Liver (tissue), 9 donors: ENCODE results near the gene ZC3H12C. TPM values are rescaled to one million over a fixed set of nuclear protein-coding genes. Genes with fewer than 3 reads are reported as not detected.

Source experiments
- DNase-seq: peaks from one replicate; pipeline ENCODE4 v3.0.0-alpha.2; 2017; ENCODE audit warnings: low spot score
- H3K27ac ChIP-seq, 2 donors: one replicate each; pipeline ENCODE4 v1.7.0; 2013; ENCODE audit warnings: inconsistent platforms in 2 of 2, low read length in 2 of 2, control low read depth in 1 of 2, low read depth in 1 of 2, mild to moderate bottlenecking in 1 of 2
- H3K27me3 ChIP-seq, 4 donors: one replicate each; pipeline versions ENCODE4 v1.6.1 to v1.7.0; 2013; ENCODE audit warnings: low read length in 3 of 4, inconsistent platforms in 1 of 4, mild to moderate bottlenecking in 1 of 4, moderate library complexity in 1 of 4; ENCODE audit not compliant: control insufficient read depth in 4 of 4, insufficient read depth in 4 of 4
- H3K36me3 ChIP-seq, 4 donors: one replicate each; pipeline versions ENCODE4 v1.6.1 to v1.7.0; 2013; ENCODE audit warnings: low read length in 3 of 4, mild to moderate bottlenecking in 3 of 4, low read depth in 1 of 4, moderate library complexity in 1 of 4; ENCODE audit not compliant: control insufficient read depth in 4 of 4, insufficient read depth in 3 of 4
- H3K4me1 ChIP-seq, 4 donors: one replicate each; pipeline versions ENCODE4 v1.6.1 to v1.7.0; 2013; ENCODE audit warnings: low read length in 3 of 4, mild to moderate bottlenecking in 3 of 4, moderate library complexity in 1 of 4; ENCODE audit not compliant: control insufficient read depth in 4 of 4, insufficient read depth in 4 of 4
- H3K4me3 ChIP-seq, 3 donors: one replicate each; pipeline versions ENCODE4 v1.6.1 to v1.7.0; 2013; ENCODE audit warnings: low read length in 3 of 3, control low read depth in 1 of 3, low read depth in 1 of 3, mild to moderate bottlenecking in 1 of 3
- H3K9ac ChIP-seq, 2 donors: one replicate each; pipeline ENCODE4 v1.7.0; 2013; ENCODE audit warnings: low read length in 2 of 2, mild to moderate bottlenecking in 2 of 2, moderate library complexity in 2 of 2, control low read depth in 1 of 2, low read depth in 1 of 2
- H3K9me3 ChIP-seq, 4 donors: one replicate each; pipeline versions ENCODE4 v1.6.1 to v1.7.0; 2013; ENCODE audit warnings: low read length in 3 of 4; ENCODE audit not compliant: control insufficient read depth in 4 of 4
- EGR1 ChIP-seq, 2 donors: IDR thresholded peaks; 2 replicates each; pipeline ENCODE4 v1.6.1; 2016 to 2018; ENCODE audit warnings: antibody characterized with exemption in 2 of 2, low read depth in 2 of 2
- FOXA1 ChIP-seq: IDR thresholded peaks from 2 replicates; pipeline ENCODE4 v1.6.1; 2016; ENCODE audit warnings: antibody characterized with exemption
- FOXA2 ChIP-seq: IDR thresholded peaks from 2 replicates; pipeline ENCODE4 v1.6.1; 2016; ENCODE audit warnings: antibody characterized with exemption
- GABPA ChIP-seq, 2 donors: IDR thresholded peaks in 1 of 2; conservative IDR thresholded peaks in 1 of 2; 2 replicates each; pipeline ENCODE4 v1.6.1; 2016; ENCODE audit warnings: antibody characterized with exemption in 2 of 2, mild to moderate bottlenecking in 1 of 2, moderate library complexity in 1 of 2
- HNF4A ChIP-seq, 2 donors: conservative IDR thresholded peaks; 2 replicates each; pipeline ENCODE4 v1.6.1; 2016; ENCODE audit warnings: antibody characterized with exemption in 2 of 2, mild to moderate bottlenecking in 2 of 2
- HNF4G ChIP-seq: IDR thresholded peaks from 2 replicates; pipeline ENCODE4 v1.6.1; 2016; ENCODE audit warnings: antibody characterized with exemption
- JUND ChIP-seq, 2 donors: IDR thresholded peaks; 2 replicates each; pipeline ENCODE4 v1.6.1; 2016; ENCODE audit warnings: antibody characterized with exemption in 2 of 2
- NR2F2 ChIP-seq: IDR thresholded peaks from 2 replicates; pipeline ENCODE4 v1.6.1; 2016; ENCODE audit warnings: antibody characterized with exemption
- RAD21 ChIP-seq, 2 donors: IDR thresholded peaks; 2 replicates each; pipeline ENCODE4 v1.6.1; 2016; ENCODE audit warnings: antibody characterized with exemption in 2 of 2, mild to moderate bottlenecking in 2 of 2
- RXRA ChIP-seq, 2 donors: IDR thresholded peaks; 2 replicates each; pipeline ENCODE4 v1.6.1; 2017 to 2018; ENCODE audit warnings: antibody characterized with exemption in 2 of 2, mild to moderate bottlenecking in 1 of 2
- SP1 ChIP-seq: IDR thresholded peaks from 2 replicates; pipeline ENCODE4 v1.6.1; 2018; ENCODE audit warnings: antibody characterized with exemption, mild to moderate bottlenecking
- TAF1 ChIP-seq: conservative IDR thresholded peaks from 2 replicates; pipeline ENCODE4 v1.6.1; 2016; ENCODE audit warnings: antibody characterized with exemption, mild to moderate bottlenecking
- YY1 ChIP-seq: IDR thresholded peaks from 2 replicates; pipeline ENCODE4 v1.6.1; 2016; ENCODE audit warnings: antibody characterized with exemption, mild to moderate bottlenecking
- WGBS: extraction: QIAGEN DNeasy Blood & Tissue Kit; methylation state at CpG from one replicate; pipeline ENCODE4 v1.1.7; 2013; 5-methylcytosine and 5-hydroxymethylcytosine counted together
- polyA plus RNA-seq, 2 donors: library from polyadenylated mRNA; stranded (reverse) in 1 of 2; unstranded in 1 of 2; fragments of 200-250 nt in 1 of 2; fragments of >200 nt in 1 of 2; fragmentation: Nextera tagmentation in 1 of 2; extraction: Ambion mirVana in 1 of 2; gene quantifications; one replicate each; pipeline versions ENCODE4 v1.2.1 to v1.2.3, GENCODE V29; 2013 to 2015
- total RNA-seq, 2 donors: library from RNA; depleted of rRNA; stranded (reverse); fragments of >200 nt; gene quantifications; one replicate each; pipeline ENCODE4 v1.2.3, GENCODE V29; 2014
- TF ChIP-seq, protein P1 (sequence below): IDR thresholded peaks from 2 replicates; pipeline ENCODE4 v1.6.1; 2016; ENCODE audit warnings: antibody characterized with exemption
- TF ChIP-seq, protein P2 (sequence below): fragments of 150-350 bp; IDR thresholded peaks from 2 replicates; pipeline ENCODE4 v1.5.1; 2017; ENCODE audit warnings: improper control_type of control experiment, low read depth, low read length; ENCODE audit not compliant: missing input control
- TF ChIP-seq, protein P3 (sequence below): IDR thresholded peaks from 2 replicates; pipeline ENCODE4 v1.6.1; 2016; ENCODE audit warnings: antibody characterized with exemption, mild to moderate bottlenecking
- TF ChIP-seq, protein P4 (sequence below): IDR thresholded peaks from 2 replicates; pipeline ENCODE4 v1.6.1; 2016; ENCODE audit warnings: antibody characterized with exemption
- donor health status: healthy.
- donor health status: healthy.
- donor health status: healthy.
- donor health status: healthy.
- donor health status: healthy.

ZC3H12C gene
- total and polyA plus RNA-seq, 4 donors, result 0.92 to 9.6 (median 2.3) TPM

DNA sequence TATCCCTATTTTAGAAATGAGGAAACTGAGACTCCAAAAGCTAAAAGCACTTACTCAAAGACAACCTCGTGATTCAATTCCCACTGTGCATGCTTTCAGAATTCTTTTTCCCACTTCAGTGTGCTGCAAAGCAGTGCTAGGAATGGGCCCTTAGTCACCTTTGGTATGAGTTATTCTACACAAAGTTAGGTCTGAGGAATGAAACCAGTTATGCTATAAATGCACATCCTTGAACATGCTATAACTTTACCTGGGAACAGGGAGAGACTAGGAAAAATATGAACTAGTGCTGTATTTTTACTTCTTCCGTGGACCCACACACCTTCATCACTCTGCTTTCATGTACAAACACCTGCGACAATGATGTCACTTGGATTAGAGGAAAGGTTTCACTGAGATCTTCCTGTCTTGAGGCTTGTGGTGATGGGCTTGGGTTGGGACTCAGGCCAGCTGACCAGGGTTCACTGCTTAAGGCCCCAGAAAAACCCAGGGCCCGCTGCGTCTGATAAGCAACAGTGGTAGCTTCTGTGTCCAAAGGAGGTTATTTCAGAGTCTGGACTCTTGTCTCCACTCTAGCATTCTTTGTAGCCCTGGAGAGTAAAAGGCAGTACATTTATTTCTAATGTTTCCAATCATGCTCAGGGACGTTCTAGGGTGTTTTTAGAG, 81.6 kb downstream of the ZC3H12C start:
- TF ChIP-seq HNF4G (no peak), RXRA (IDR thresholded peaks at IDR 0.05) (no peak), NR2F2 (no peak), GABPA (IDR thresholded peaks at IDR 0.05 in 1 of 2, conservative IDR thresholded peaks at IDR 0.05 in 1 of 2) (no peak), YY1 (no peak), EGR1 (IDR thresholded peaks at IDR 0.05; ENCODE audit: low read depth in 2 of 2) (no peak), RAD21 (IDR thresholded peaks at IDR 0.05) (no peak), TAF1 (no peak), HNF4A (conservative IDR thresholded peaks at IDR 0.05) (no peak), SP1 (no peak)
- TF ChIP-seq, protein P1, sequence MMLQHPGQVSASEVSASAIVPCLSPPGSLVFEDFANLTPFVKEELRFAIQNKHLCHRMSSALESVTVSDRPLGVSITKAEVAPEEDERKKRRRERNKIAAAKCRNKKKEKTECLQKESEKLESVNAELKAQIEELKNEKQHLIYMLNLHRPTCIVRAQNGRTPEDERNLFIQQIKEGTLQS, result no peak
- TF ChIP-seq, protein P2, sequence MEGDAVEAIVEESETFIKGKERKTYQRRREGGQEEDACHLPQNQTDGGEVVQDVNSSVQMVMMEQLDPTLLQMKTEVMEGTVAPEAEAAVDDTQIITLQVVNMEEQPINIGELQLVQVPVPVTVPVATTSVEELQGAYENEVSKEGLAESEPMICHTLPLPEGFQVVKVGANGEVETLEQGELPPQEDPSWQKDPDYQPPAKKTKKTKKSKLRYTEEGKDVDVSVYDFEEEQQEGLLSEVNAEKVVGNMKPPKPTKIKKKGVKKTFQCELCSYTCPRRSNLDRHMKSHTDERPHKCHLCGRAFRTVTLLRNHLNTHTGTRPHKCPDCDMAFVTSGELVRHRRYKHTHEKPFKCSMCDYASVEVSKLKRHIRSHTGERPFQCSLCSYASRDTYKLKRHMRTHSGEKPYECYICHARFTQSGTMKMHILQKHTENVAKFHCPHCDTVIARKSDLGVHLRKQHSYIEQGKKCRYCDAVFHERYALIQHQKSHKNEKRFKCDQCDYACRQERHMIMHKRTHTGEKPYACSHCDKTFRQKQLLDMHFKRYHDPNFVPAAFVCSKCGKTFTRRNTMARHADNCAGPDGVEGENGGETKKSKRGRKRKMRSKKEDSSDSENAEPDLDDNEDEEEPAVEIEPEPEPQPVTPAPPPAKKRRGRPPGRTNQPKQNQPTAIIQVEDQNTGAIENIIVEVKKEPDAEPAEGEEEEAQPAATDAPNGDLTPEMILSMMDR, result no peak
- TF ChIP-seq, protein P3, sequence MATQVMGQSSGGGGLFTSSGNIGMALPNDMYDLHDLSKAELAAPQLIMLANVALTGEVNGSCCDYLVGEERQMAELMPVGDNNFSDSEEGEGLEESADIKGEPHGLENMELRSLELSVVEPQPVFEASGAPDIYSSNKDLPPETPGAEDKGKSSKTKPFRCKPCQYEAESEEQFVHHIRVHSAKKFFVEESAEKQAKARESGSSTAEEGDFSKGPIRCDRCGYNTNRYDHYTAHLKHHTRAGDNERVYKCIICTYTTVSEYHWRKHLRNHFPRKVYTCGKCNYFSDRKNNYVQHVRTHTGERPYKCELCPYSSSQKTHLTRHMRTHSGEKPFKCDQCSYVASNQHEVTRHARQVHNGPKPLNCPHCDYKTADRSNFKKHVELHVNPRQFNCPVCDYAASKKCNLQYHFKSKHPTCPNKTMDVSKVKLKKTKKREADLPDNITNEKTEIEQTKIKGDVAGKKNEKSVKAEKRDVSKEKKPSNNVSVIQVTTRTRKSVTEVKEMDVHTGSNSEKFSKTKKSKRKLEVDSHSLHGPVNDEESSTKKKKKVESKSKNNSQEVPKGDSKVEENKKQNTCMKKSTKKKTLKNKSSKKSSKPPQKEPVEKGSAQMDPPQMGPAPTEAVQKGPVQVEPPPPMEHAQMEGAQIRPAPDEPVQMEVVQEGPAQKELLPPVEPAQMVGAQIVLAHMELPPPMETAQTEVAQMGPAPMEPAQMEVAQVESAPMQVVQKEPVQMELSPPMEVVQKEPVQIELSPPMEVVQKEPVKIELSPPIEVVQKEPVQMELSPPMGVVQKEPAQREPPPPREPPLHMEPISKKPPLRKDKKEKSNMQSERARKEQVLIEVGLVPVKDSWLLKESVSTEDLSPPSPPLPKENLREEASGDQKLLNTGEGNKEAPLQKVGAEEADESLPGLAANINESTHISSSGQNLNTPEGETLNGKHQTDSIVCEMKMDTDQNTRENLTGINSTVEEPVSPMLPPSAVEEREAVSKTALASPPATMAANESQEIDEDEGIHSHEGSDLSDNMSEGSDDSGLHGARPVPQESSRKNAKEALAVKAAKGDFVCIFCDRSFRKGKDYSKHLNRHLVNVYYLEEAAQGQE, result no peak
- DNase-seq, result no peak
- H3K27me3 ChIP-seq, result no peaks in the 10 kb centered on the region
- WGBS, result 83% methylated on average over 6 of the region's 6 CpGs
- peak overlapping the region in 1 of 2 donors; percentile 17 for H3K9ac ChIP-seq
- no peak overlapping the region for H3K27ac ChIP-seq
- H3K36me3 ChIP-seq, result no peaks in the 10 kb centered on the region
- no peak overlapping the region for H3K4me3 ChIP-seq
- no peaks in the 10 kb centered on the region for H3K9me3 ChIP-seq
- H3K4me1 ChIP-seq, result peaks cover 0 to 8% (median 0%) of the 10 kb centered on the region in 4 donors

DNA sequence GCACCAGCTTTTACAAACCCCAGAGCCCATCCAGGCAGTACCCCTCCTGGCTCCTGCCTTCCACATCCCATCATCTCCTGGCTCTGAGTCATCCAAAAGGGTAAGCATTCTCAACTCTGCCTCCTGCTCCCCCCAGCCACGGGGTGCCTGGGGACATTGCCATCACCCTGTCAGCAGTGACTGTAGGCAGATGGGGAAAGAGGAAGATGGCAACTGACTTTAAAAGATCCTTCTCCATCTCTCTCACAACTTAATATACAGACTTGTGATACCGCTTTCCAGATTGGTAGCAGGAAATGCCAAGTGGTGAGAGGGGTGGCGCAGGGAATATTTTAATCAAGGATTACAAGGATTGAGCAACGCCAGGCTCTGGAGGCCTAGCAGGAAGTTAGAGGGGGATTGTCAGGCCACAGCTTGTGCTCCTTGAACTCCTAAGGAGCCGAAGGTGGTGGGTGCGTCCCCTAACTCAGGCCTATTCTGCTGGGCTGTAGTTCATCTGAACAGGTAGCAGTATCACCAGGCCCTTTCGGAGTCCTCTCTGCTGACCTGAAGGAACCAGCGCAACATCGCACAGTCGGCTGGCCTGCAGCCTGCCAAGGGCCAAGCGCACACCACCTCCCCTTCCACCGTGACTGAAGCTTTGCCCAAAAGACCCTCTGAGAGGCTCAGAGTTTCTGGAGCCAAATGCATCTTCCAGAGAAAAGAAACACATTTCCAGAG, 83.3 kb downstream of the ZC3H12C start:
- Histone ChIP-seq H3K27ac (no peak overlapping the region), H3K36me3 (no peaks in the 10 kb centered on the region), H3K9ac (no peak overlapping the region), H3K4me3 (no peak overlapping the region), H3K4me1 (peaks cover 0 to 8% (median 0%) of the 10 kb centered on the region in 4 donors), H3K9me3 (no peaks in the 10 kb centered on the region), H3K27me3 (no peaks in the 10 kb centered on the region)
- 90% methylated on average over 12 of the region's 12 CpGs for WGBS
- DNase-seq, result no peak
- no peak for TF ChIP-seq NR2F2
- TF ChIP-seq, protein P2, result no peak
- no peak for TF ChIP-seq HNF4A (conservative IDR thresholded peaks at IDR 0.05)
- TF ChIP-seq YY1, result no peak
- no peak for TF ChIP-seq TAF1
- TF ChIP-seq GABPA (IDR thresholded peaks at IDR 0.05 in 1 of 2, conservative IDR thresholded peaks at IDR 0.05 in 1 of 2), result no peak
- no peak for TF ChIP-seq EGR1 (IDR thresholded peaks at IDR 0.05; ENCODE audit: low read depth in 2 of 2)
- TF ChIP-seq FOXA1, result no peak
- TF ChIP-seq, protein P3, result no peak
- TF ChIP-seq FOXA2, result no peak
- TF ChIP-seq, protein P4, sequence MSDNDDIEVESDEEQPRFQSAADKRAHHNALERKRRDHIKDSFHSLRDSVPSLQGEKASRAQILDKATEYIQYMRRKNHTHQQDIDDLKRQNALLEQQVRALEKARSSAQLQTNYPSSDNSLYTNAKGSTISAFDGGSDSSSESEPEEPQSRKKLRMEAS, result no peak
- TF ChIP-seq RAD21 (IDR thresholded peaks at IDR 0.05), result no peak
- no peak for TF ChIP-seq JUND (IDR thresholded peaks at IDR 0.05)
